Measurements from ENCODE around the gene KRT8.
"Not testable (repeated sequence)": the region's sequence is repeated elsewhere in the genome, so short reads cannot be mapped to it uniquely, and the experiment has no call there.

Gene KRT8

DNA sequence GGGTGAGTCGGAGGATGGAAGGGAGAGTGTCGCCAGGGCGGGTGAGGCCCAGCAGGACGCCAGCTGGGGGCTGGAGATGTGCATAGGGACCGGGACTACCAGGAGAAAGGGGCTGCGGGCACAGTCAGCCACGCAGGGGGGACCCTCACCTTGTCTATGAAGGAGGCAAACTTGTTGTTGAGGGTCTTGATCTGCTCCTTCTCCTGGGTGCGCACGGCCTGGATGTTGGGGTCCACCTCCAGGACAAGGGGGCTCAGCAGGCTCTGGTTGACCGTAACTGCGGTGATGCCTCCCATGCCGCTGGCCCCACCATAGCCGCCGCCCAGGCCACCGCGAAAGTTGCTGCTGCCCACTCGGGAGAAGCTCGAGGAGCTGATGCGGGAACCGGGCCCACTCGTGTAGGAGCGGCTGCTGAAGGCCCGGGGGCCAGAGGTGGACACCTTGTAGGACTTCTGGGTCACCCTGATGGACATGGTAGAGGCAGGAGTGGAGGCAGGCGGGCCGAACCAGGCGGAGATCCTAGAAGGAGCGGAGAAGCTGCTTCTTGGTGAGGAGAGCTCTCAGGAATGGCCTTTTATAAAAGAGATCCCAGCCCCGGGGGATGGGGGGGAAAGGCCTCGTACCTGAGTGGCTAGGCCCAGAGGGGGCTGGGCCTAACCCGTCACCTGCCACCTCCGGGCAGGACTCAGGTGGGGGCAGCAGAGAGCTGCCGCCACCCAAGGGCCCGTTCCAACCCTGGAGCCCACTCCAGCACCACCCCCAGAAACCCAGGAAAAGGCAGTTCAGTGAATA lies at the start of gene KRT8:
TSS of gene KRT8 (minus strand) at position 568 of the 792 bp plus-strand sequence. CDS start at position 473, 95 bp downstream.
- DNase-seq, result not testable (repeated sequence)

DNA sequence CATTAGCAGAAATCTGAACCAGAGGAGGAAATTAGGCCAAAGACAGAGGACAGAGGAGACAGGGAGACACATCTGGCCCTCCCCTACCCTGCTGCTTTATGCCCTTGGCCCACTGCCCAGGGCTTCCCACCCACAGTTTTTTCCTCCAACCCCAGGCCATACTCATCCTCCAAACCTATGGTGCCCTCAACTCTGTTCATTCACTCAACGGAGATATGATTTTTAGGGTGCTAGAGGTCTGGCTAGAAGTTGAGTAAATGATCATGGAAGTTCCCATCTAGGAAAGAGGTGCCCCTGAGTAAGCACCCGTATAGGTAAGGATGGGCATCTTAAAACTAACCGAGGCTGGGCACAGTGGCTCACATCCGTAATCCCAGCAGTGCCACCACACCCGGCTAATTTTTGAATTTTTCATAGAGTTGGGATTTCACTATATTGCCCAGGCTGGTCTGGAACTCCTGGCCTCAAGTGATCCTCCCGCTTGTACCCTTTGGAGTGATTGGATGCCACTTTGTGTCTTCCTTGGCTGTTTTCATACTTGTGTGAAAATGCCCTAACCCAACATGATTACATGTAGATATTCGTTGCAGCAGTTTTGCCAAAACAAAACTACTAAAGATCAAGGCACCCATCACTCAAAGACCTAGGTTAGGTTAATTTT lies 48.4 kb upstream of the KRT8 start:
- no peak for DNase-seq

DNA sequence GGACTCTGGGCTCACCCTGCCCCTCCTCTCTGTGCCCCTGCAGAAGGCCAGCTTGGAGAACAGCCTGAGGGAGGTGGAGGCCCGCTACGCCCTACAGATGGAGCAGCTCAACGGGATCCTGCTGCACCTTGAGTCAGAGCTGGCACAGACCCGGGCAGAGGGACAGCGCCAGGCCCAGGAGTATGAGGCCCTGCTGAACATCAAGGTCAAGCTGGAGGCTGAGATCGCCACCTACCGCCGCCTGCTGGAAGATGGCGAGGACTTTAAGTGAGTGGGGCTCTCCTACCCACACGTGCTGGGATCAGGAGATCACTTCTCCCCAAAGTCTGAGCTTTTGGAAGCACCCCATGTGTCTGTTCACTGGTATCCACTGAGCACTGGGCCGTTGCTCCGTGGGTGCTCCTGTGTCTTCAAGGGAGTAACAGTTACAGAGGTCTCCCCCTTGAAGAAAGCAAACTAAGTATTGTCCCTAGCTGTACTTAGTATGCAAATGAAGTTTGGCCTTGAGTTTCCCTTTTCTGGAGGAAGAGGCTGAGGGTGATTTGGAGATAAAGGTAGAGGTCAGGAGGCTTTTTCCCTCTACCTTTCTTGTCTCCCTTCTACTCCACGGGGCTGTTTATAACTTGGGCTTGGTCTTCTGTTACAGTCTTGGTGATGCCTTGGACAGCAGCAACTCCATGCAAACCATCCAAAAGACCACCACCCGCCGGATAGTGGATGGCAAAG lies 47.4 kb upstream of the KRT8 start:
- DNase-seq, result no peak

DNA sequence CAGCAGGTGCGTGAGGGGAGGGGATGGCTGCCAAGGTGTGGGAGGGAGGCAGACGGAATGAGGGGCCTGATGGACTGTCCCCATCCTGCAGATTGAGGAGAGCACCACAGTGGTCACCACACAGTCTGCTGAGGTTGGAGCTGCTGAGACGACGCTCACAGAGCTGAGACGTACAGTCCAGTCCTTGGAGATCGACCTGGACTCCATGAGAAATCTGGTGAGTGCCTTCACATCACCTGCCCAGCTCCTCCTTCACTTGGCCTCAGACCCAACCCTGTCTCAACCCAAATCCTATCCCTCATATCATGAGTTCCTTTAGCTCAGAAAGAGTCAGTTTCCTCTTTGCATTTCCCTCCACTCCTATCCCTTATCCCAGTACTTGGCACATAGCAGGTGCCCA lies 46.8 kb upstream of the KRT8 start:
- DNase-seq, result no peak

DNA sequence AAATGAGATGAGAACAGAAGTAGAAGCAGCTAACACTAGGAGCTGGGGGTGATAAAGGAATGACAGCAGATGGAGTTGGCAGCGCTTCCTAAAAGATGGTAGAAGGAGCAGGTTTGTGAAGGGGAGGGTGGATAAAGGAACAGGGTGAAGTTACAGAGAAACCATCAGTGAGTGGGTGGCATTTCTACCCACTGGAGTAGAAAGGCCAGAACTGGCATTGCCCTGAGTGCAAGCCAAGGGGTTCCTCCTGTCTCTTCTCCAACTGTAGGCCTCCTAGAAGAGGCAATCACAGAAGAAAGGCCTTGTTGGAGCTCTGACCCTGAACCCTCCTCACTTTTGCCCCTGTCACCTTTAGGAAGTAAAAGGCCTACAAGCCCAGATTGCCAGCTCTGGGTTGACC lies 46.2 kb upstream of the KRT8 start:
- DNase-seq, result no peak

DNA sequence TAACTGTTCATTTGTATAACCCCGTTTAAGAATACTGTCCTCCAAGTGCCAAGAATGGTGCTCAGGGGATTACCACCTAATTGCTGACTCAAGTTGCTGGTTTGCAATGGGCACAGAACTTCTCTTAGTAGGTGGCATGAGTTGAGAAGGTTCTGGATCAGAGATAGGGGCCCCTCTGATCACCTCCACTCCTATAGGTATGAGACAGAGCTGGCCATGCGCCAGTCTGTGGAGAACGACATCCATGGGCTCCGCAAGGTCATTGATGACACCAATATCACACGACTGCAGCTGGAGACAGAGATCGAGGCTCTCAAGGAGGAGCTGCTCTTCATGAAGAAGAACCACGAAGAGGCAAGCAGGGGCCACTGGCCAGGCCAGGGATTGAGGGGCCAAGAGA lies 45.7 kb upstream of the KRT8 start:
- no peak for DNase-seq

DNA sequence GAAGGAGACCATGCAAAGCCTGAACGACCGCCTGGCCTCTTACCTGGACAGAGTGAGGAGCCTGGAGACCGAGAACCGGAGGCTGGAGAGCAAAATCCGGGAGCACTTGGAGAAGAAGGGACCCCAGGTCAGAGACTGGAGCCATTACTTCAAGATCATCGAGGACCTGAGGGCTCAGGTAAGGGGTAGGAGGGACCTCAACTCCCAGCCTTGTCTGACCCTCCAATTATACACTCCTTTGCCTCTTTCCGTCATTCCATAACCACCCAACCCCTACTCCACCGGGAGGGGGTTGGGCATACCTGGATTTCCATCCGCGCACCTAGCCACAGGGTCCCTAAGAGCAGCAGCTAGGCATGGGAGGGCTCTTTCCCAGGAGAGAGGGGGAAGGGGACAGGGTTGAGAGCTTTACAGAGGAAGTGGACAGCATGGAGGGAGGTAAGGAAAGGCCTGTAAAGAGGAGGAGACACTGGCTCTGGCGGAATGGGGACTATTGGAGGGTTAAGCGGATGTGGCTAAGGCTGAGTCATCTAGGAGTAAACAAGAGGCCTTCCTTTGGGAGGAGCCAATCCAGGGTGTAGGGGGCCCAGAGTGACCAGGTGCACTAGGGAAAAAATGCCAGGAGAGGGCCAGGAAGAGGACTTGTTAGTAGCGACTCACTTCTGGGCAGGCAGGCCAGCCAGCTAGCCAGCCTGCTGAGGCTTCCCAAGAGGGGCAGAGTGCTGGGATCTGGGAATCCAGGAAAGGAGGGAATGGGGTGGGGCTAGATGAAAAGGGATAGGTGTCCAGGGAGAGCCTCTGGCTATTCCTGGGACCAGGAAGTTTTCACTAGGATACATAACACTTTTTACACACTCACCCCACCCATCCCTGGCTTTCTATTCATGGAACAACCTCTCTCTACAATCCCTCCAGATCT lies 44.8 kb upstream of the KRT8 start:
- no peak for DNase-seq

DNA sequence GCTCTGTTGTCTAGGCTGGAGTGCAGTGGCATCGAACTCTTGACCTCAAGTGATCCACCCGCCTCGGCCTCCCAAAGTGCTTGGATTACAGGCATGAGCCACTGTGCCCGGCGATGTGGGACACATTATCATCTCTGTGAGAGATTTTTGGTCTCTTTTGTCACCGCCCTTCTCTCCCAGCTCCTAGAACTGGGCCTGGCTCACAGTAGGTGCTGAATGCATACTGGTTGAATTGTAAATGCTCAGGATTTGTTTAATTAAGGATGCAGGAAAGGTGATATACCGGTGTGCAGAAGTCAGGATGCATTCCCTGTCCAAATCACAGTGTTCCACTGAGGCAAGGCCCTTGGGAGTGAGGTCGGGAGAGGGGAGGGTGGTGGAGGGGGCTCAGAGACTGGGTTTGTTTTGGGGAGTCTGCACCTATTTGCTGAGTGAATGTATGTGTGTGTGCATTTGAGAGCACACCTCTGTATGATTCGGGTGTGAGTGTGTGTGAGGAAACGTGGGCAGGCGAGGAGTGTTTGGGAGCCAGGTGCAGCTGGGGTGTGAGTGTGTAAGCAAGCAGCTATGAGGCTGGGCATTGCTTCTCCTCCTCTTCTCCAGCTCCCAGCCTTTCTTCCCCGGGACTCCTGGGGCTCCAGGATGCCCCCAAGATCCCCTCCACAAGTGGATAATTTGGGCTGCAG lies 43.0 kb upstream of the KRT8 start:
- DNase-seq, result no peak

DNA sequence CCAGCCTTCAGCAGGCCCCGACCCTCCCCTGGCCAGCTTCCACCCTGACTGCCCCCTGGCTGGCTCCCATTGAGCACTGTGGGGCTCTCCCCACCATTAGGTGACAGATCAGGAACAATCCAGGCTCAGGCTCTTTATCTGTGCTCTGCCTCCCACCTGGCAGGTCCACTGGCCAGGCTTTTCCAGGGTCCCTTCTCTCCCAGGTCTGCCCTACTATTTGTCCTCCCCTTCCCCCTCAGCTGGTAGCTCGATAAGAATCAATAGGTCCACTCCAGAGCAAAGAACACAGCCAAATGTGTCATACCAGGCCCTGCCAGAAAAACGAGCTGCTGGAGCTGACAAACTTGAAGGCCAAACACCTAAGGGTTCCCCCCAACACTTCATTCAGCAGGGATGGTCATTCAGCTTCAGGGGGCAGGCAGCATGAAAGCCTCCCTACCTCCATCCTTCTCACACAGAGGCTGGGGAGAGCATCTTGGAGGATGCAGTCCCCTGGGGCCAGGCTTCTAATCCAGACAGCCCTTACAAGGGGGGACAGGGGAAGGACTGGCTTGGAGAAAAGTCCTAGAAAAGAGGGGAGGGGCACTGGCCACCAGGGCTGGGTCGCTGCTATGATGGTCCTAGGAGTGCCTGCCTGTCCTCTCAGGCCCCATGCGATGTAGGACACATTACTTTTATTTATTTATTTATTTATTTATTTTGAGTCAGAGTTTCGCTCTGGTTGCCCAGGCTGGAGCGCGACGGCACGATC lies 42.1 kb upstream of the KRT8 start:
- DNase-seq, result no peak

DNA sequence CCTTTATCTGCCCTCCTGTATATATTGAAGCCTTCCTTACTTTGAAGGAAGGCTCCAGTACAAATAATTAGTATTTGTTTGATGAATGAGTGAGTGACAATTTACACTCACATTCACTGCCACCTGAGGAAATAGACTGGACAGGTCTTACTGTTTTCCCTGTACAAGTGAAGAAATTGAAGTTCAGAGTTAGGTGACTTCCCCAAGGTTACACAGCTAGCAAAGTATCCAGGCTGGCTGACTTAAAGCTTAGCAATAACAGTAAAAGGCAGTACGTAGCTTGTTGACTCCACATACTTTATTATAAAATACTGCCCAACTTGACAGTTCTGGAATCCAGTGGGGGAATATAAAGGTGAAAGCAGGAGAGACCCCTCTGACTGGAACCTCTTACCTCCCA lies 41.5 kb upstream of the KRT8 start:
- DNase-seq, result no peak

DNA sequence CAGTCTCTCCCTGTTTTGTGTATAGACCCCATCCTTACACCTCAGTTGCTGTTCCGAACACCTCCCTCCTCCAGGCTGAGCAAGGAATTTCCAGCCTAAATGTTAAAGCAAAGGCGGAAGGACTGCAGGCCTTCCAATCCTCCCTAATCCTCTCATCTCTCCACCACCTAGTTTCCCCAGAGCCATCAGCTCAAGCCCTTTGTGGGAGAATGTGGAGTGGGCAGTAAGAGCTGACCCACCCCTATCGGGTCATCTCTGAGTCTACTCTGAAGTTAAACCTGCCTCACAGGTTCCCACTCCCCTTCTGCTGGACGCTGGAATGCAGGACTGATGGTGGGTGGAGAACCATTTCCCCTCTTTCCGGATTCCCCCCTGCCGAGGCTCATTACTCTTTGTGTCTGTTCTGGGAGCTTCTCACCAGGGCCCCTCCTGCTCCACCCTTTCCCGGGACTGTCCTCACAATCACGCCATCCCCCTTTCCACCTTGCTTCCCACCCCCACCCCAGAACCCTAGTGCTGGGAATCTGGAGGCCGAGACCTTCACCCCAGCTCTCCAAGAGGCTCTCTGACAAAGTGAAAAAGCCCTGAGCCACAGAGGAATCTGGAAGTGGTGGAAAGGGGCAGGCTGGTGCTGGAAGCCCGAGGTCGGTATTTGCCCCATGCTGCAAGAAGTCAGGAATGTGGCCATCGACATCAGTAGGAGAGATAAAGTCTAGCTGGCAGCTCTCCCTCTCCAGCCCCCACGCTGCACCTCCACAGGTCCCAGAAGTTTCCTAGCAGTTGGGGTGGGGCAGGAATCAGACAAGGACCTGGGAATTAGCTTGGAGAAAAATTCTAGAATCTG lies 40.7 kb upstream of the KRT8 start:
- no peak for DNase-seq

DNA sequence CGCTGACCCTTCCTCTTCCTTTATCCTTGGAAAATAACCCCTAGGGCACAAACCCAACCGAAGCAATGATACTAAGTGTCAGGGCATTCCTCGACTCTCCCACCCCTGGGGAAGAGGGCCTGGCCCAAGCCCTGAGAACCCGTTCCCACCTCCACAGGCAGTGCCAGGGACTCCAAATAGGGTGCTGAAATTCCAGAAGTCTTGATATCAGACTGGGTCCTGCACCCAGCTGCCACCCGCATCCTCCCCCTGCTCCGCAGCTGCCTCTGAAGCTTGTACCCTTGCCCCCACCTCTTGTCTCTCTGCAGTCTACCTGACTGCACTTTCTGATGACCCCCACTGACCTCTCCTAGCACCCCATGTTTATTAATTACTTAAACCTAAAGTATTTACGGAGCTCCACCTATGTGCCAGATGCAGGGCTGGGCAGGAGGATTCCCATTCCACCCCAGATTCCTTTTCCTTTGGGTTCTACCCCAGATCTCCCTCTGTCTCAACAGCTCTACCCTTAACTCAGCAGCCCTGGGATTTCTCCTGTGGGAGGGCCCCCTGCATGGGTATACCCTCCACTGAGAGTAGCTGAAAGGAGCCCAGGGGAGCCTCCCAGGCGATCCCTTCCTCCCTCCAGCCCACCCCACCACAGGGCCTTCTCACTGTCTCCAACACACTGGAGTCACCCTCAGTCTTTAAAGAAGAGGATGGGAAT lies 40.0 kb upstream of the KRT8 start:
- DNase-seq, result no peak

DNA sequence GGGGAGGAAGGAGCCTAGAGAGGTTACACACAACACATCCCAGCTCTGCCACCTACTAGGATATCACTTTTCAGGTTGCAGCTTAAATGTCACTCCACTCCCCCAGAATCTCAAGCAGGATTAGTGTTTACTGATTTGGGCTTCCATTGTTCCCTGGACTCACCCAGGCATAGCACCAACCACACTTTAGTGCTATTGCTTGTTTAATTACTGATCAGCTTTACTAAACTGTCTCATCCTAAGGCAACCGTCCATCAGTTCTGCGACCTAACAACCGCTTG lies 38.0 kb upstream of the KRT8 start:
- DNase-seq, result no peak

DNA sequence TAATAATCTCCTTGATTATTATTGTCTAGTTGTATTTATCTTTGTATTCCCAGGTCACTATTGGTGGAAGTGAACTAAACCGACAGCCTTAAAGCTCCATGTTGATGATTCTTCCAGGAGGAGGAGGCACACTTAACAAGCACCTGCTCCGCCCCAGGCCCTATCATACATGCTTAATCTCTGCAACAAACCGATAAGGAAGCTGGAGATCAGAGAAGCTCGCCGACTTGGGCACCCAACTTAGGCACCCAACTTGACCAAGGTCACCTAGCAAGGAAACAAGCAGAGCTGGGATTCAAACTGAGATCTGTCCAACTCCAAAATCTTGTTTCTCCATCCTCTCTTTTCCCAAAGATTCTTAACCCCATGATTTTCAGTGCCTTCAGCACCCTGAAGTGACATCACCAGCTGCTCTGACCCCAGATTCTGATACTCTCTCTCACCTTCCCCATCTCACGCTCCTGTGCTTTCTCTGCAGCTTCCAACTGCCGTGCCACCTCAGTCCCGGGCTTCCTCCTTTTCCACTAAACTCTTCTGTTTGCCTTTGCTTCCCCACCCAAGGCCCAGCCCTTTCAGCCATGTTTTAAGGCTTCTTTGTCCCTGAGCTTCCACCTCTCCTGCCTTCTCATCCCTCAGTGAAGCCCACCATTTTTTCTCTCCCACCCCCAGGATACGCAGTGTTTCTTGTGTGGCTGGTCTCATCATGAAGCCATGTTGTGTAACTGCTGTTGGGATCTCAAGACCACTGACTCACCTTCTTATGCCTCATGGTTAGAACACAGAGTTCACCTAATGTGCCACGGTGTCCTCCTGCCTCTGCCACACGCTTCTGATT lies 37.4 kb upstream of the KRT8 start:
- no peak for DNase-seq

DNA sequence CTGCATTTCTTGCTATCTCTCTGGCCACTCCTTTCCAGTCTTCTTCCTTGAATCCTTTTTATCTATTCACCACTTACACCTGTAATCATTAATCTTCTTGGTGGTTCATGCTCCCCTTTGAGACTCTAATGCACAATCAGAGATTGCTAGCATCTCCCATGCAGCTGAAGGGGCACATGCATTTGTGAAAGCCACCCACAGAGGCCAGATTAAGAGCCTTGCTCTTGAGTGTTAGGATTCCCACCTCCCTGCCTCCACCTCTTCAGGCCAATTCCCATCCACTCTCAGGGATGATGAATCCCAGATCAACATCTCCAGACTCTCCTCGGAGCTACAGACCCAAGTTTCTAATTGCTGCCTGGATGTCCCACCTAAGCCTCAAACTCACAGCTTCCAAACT lies 24.7 kb upstream of the KRT8 start:
- no peak for DNase-seq

DNA sequence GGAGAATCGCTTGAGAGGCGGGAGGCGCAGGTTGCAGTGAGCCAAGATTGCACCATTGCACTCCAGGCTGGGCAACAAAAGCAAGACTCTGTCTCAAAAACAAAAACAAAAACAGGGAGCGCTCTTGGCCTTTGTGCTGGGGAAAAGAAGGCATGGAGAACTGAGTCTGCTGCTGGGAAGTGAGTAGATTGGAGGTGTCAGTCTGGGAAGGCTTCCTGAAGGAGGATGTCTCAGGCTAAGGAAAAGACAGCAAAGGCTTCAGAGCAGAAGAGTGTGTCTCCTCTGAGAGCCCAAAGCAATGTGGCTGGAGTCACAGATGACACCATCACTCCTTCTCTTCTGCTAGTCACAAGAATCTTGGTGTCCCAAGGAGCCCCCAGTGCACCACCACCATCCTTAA lies 23.1 kb upstream of the KRT8 start:
- no peak for DNase-seq

DNA sequence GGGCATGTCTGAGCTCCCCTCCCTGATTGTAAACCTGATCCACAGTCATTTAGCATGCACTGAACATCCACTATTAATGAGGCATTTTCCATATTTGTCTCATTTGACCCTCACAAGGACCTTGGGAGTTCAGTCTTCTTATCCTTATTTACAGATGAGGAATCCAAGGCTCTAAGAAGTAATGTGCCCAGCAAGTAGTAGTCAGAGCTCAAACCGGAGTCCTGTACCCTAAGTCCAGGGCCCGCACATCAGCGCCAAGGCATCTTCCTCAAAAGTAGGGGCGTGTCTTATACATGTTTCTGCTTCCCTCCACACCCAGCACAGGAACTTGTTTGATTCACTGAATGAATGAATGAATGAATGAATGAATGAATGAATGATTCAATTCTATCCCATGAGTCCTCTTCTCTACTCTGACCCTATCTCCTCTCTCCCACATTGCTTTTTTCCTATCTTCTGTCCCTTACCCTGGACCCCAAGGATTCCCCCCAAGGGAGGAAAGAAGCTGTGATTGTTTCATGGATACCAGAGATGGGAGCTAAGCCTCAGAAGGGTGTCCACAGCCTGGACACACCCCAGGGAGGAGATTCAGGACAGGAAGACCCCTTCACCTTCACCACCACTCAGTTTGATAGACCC lies 21.8 kb upstream of the KRT8 start:
- DNase-seq, result no peak

DNA sequence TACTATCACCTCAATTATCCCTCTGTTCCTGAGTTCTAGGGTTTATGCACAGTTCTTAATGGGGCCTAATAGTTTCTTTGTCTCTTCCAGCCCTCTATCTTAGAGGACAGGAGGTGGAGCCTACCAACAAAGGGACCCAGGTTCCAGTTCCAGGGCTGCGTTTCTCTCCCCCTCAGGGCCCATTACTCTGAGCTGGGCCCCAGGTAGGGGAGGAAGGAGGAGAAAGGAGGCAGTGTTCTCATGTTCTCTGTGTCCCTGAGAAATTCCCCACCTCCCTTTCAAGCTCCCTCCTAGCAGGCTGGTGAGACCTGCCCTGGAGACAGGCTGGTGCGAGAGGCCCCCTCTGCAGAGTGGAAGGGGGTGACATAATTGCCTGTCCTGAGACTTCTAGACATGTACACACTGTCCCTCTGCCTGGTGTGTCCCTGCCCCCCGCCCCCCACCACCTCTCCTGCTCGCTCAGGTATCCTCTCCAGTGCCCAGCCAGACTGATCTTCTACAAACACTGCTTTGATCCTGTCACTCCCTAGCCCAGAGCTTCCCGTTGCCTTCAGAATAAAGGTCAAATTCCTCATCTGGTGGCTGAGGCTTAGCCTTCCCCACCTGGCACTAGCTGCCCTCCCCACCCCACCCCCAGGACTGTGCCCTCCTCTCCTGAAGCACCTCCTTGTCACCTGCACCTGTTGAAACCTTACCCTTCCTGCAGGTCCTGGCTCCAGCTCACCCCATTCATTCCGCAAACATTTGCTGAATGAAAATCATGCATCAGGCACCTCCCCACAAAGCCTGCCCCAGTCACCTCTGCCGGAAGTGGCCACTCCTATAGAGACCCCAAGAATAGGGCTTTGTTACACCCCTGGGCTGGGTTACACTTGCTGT lies 21.1 kb upstream of the KRT8 start:
- DNase-seq, result no peak

Measured in activated CD4-positive, alpha-beta T cell treated with anti-CD3 and anti-CD28 coated beads for 4 hours (primary cell).